ENCODE measurements around the gene FMO3.

FMO3 gene

GRCh38 chr1:171139890-171140289 lies 49.2 kb downstream of the FMO3 start:
- no peak for DNase-seq (ENCODE audit: low read depth)
- no peak for TF ChIP-seq CTCF (IDR thresholded peaks at IDR 0.05; ENCODE audit: low read depth, low read length, missing control alignments)
- H3K4me3 ChIP-seq (ENCODE audit: low read depth, low read length): no peak overlapping the region

- no peak for TF ChIP-seq CTCF (IDR thresholded peaks at IDR 0.05; ENCODE audit: low read depth, low read length, missing control alignments)
- H3K4me3 ChIP-seq (ENCODE audit: low read depth, low read length): no peak overlapping the region
- DNase-seq (ENCODE audit: low read depth): no peak
Observed at GRCh38 chr1:171140401-171140800, 49.7 kb downstream of the FMO3 start.

DNA sequence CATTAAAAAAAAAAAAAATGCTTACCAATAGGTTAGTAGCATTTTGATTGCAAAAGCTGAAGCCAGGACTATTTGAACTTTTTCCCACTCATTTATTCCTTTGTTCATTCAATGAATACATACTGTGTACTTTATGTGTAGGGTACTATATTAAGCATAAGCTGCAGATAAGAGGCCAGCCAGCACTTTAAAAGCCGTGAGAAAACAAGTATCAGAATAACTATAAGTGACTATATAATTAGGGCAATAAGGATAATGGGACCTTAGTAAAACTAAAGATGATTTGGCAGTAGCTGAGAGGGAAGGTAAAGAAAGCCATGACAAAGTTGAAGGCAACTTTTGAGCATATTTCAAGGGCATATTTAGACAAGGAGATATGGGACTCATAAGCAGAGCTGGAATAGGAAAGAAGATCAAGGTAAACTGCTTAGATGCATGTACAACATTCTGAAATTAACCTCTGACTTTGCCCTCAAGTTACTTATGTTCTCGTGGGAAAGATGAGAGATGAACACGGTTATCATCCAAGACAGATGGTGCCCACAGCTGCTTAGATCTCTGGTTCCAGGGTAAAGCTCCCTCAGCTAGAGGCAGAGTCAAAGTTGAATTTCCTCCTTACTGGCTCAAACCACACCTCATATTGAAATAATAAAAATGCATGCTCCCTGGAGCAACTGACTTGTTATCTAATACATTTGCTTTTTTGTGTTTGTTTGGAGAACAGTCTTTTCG lies 50.4 kb downstream of the FMO3 start:
- DNase-seq (ENCODE audit: low read depth): no peak
- no peak for TF ChIP-seq CTCF (IDR thresholded peaks at IDR 0.05; ENCODE audit: low read depth, low read length, missing control alignments)
- H3K4me3 ChIP-seq (ENCODE audit: low read depth, low read length): no peak overlapping the region

GRCh38 chr1:171141688-171142415 lies 51.1 kb downstream of the FMO3 start:
- DNase-seq (ENCODE audit: low read depth): no peak
- H3K4me3 ChIP-seq (ENCODE audit: low read depth, low read length): no peak overlapping the region
- TF ChIP-seq CTCF (IDR thresholded peaks at IDR 0.05; ENCODE audit: low read depth, low read length, missing control alignments): no peak

- no peak for TF ChIP-seq CTCF (IDR thresholded peaks at IDR 0.05; ENCODE audit: low read depth, low read length, missing control alignments)
Observed at GRCh38 chr1:171142416-171143385, 52.0 kb downstream of the FMO3 start.

DNA sequence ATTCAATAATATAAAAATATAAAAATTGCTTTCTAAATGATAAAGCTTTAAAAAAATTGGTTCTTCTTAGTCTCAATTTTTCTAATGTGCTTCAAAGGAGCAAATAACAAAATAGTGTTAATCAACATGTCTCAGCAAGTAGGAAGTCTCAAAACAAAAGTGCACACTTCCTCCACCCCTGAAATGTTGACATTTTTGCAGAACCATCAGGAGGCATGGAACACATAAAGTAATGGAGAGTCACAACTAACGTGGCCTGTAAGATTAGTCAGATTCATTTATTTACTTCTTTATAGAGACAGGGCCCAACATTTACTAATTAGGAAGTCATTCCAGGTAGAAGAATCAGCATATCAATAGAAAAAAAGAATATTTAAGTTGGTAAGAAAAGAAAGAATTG lies 59.5 kb downstream of the FMO3 start:
- H3K4me3 ChIP-seq (ENCODE audit: low read depth, low read length): no peak overlapping the region
- DNase-seq (ENCODE audit: low read depth): no peak
- no peak for TF ChIP-seq CTCF (IDR thresholded peaks at IDR 0.05; ENCODE audit: low read depth, low read length, missing control alignments)

More at GRCh38 chr1:171142416-171143385, 52.0 kb downstream of the FMO3 start:
- H3K4me3 ChIP-seq (ENCODE audit: low read depth, low read length): no peak overlapping the region
- no peak for DNase-seq (ENCODE audit: low read depth)

All from GM12864 (cell line).